Inflammatory macrophage (primary cell): Measurements from ENCODE around the gene FXYD3.

ENCODE experiments used
- DNase-seq, 2 donors: peaks; one replicate each; pipeline ENCODE4 v3.0.0-alpha.2; 2020 to 2022

Gene FXYD3

GRCh38 chr19:35107545-35107944 is 8.1 kb upstream of the FXYD3 start:
- DNase-seq = peak; percentile 67 to 88

- no peak for DNase-seq
Observed at GRCh38 chr19:35108730-35109129, 6.9 kb upstream of the FXYD3 start.

GRCh38 chr19:35109395-35110112 is 6.1 kb upstream of the FXYD3 start:
- no peak for DNase-seq

DNA sequence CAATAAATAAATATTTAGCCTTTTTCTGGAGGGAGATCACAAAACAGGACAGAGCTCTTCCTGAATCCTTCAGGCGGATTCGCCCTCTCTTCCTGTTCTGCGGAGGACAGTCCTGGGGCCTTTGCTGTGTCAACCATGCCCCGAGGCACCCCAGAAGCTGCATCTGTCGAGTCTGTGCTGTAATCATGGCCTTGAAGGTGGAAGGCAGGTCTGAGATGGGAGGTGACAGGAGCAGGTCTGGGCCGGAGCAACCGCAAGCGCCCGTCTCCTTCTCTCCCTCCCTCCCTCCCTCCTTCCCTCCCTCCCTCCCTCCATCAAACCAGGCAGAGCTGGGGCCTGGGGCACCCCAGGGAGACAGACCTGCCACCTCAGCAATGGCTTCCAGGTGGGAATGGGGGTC is 4.6 kb upstream of the FXYD3 start:
- no peak for DNase-seq

- no peak for DNase-seq
Observed at GRCh38 chr19:35112995-35113688, 2.5 kb upstream of the FXYD3 start.

- DNase-seq = peak; percentile 48 to 52
Observed at GRCh38 chr19:35114353-35115176, 1.1 kb upstream of the FXYD3 start.

GRCh38 chr19:35116072-35116801 is 614 bp downstream of the FXYD3 start:
- DNase-seq = no peak

- DNase-seq = no peak
Observed at GRCh38 chr19:35117116-35117515, 1.5 kb downstream of the FXYD3 start.

- no peak for DNase-seq
Observed at GRCh38 chr19:35117799-35118198, 2.2 kb downstream of the FXYD3 start.

- DNase-seq = no peak
Observed at GRCh38 chr19:35118268-35119020, 2.8 kb downstream of the FXYD3 start.

- no peak for DNase-seq
Observed at GRCh38 chr19:35119091-35119490, 3.5 kb downstream of the FXYD3 start.

GRCh38 chr19:35119578-35120155 is 4.0 kb downstream of the FXYD3 start:
- peak; percentile 60 to 61 for DNase-seq

- peak; percentile 84 to 95 for DNase-seq
Observed at GRCh38 chr19:35120492-35120891, 4.9 kb downstream of the FXYD3 start.

DNA sequence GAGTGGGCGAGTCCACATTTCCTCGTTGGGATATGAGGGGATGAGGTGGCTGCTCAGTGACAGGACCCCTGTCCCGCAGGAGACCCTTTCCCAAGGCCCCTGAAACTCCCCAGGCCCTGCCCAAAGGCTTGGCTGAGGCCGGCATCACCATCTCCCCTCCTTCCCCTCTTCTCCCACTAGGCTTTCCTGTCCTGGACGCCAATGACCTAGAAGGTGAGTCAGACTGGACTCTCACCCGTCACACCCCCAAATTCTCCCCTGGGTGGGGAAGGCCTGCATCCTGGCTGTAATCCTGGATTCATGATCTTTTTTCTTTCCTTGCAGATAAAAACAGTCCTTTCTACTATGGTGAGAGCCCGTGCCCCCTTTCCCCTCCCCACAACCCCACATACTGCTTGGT is 5.3 kb downstream of the FXYD3 start:
- DNase-seq = peak in 1 of 2 donors; percentile 25

GRCh38 chr19:35122687-35123551 is 7.3 kb downstream of the FXYD3 start:
- no peak for DNase-seq

DNA sequence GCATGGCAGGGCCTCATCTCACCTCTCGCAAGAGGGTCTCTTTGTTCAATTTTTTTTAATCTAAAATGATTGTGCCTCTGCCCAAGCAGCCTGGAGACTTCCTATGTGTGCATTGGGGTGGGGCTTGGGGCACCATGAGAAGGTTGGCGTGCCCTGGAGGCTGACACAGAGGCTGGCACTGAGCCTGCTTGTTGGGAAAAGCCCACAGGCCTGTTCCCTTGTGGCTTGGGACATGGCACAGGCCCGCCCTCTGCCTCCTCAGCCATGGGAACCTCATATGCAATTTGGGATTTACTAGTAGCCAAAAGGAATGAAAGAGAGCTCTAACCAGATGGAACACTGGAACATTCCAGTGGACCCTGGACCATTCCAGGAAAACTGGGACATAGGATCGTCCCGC is 8.0 kb downstream of the FXYD3 start:
- no peak for DNase-seq

- peak; percentile 84 to 93 for DNase-seq
Observed at GRCh38 chr19:35124098-35125060, 8.8 kb downstream of the FXYD3 start.

- DNase-seq = no peak
Observed at GRCh38 chr19:35125270-35125717, 9.7 kb downstream of the FXYD3 start.
